Measurements from ENCODE around the gene B3GNT8.

DNA sequence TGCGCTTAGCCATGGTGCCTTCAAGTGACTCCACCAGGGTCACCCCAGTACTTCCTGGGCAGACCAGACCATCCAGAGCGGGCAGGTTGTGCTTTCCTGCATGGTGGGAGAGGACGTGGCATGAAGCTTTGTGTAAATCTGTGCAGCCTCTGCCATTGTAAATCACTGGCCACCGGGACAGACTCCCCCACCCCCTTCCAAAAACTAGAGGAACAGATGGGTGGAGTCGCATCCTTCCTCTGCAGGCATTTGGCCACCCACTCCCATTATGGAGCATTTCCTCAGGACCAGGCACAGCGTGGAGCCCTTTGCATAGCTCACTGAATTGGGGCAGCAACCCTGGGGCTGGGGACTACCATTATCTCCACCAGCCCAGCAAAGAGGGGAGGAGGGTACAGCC, 21.4 kb downstream of the B3GNT8 start:
- TF ChIP-seq, protein P1, sequence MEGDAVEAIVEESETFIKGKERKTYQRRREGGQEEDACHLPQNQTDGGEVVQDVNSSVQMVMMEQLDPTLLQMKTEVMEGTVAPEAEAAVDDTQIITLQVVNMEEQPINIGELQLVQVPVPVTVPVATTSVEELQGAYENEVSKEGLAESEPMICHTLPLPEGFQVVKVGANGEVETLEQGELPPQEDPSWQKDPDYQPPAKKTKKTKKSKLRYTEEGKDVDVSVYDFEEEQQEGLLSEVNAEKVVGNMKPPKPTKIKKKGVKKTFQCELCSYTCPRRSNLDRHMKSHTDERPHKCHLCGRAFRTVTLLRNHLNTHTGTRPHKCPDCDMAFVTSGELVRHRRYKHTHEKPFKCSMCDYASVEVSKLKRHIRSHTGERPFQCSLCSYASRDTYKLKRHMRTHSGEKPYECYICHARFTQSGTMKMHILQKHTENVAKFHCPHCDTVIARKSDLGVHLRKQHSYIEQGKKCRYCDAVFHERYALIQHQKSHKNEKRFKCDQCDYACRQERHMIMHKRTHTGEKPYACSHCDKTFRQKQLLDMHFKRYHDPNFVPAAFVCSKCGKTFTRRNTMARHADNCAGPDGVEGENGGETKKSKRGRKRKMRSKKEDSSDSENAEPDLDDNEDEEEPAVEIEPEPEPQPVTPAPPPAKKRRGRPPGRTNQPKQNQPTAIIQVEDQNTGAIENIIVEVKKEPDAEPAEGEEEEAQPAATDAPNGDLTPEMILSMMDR (conservative IDR thresholded peaks at IDR 0.05), result no peak
- no peak for TF ChIP-seq EZH2 (IDR thresholded peaks at IDR 0.05; ENCODE audit: low read depth)

All from PC-9 (cell line).